Astrocyte (in vitro differentiated cells and primary cell): ENCODE measurements around the gene UNKL.

Experiments used
- CTCF ChIP-seq: IDR thresholded peaks from 2 replicates; pipeline ENCODE4 v1.5.1; 2011; ENCODE audit warnings: low read depth, mild to moderate bottlenecking, inconsistent platforms, low read length, moderate library complexity; ENCODE audit not compliant: insufficient read depth
- EZH2 ChIP-seq: IDR thresholded peaks from 2 replicates; pipeline ENCODE4 v1.6.1; 2012; ENCODE audit warnings: mild to moderate bottlenecking, low read length, inconsistent platforms; ENCODE audit not compliant: insufficient read depth

- no peak for TF ChIP-seq CTCF
- TF ChIP-seq EZH2, result no peak
Observed at GRCh38 chr16:1451702-1452392, 37.3 kb upstream of the UNKL start.
